GM21367 (cell line): Measurements from ENCODE around the gene STARD3NL.
"Not testable (repeated sequence)": the region's sequence is repeated elsewhere in the genome, so short reads cannot be mapped to it uniquely, and the experiment has no call there.

Experiments used
- ATAC-seq: cut with Tn5 transposase; IDR thresholded peaks from one replicate; pipeline ENCODE4 v1.9.1; 2021; ENCODE audit not compliant: unreplicated experiment

STARD3NL gene

GRCh38 chr7:38220452-38220851 lies 42.4 kb downstream of the STARD3NL start:
- ATAC-seq, result no peak

GRCh38 chr7:38222481-38223096 lies 44.5 kb downstream of the STARD3NL start:
- peak; percentile 48 for ATAC-seq

GRCh38 chr7:38223306-38223705 lies 45.3 kb downstream of the STARD3NL start:
- no peak for ATAC-seq

- ATAC-seq, result no peak
These were observed 46.3 kb downstream of the STARD3NL start for GRCh38 chr7:38224392-38224791.

GRCh38 chr7:38229386-38229785 lies 51.3 kb downstream of the STARD3NL start:
- no peak for ATAC-seq

GRCh38 chr7:38229884-38230642 lies 52.0 kb downstream of the STARD3NL start:
- ATAC-seq, result no peak

- ATAC-seq, result peak; percentile 87
These were observed 54.7 kb downstream of the STARD3NL start for GRCh38 chr7:38232502-38233366.

GRCh38 chr7:38234759-38235158 lies 56.7 kb downstream of the STARD3NL start:
- not testable (repeated sequence) for ATAC-seq

GRCh38 chr7:38235606-38236005 lies 57.6 kb downstream of the STARD3NL start:
- no peak for ATAC-seq

GRCh38 chr7:38239129-38239528 lies 61.1 kb downstream of the STARD3NL start:
- not testable (repeated sequence) for ATAC-seq

- ATAC-seq, result no peak
These were observed 63.0 kb downstream of the STARD3NL start for GRCh38 chr7:38241071-38241470.

- no peak for ATAC-seq
These were observed 64.8 kb downstream of the STARD3NL start for GRCh38 chr7:38242814-38243213.

GRCh38 chr7:38243345-38243744 lies 65.3 kb downstream of the STARD3NL start:
- not testable (repeated sequence) for ATAC-seq

- no peak for ATAC-seq
These were observed 66.5 kb downstream of the STARD3NL start for GRCh38 chr7:38244516-38244915.

GRCh38 chr7:38245409-38245977 lies 67.4 kb downstream of the STARD3NL start:
- ATAC-seq, result no peak

- ATAC-seq, result no peak
These were observed 70.1 kb downstream of the STARD3NL start for GRCh38 chr7:38248069-38248567.

- peak; percentile 95 for ATAC-seq
These were observed 71.8 kb downstream of the STARD3NL start for GRCh38 chr7:38249849-38250248.

- ATAC-seq, result no peak
These were observed 79.3 kb downstream of the STARD3NL start for GRCh38 chr7:38257350-38257677.

GRCh38 chr7:38259157-38259556 lies 81.1 kb downstream of the STARD3NL start:
- not testable (repeated sequence) for ATAC-seq

GRCh38 chr7:38261601-38262000 lies 83.6 kb downstream of the STARD3NL start:
- ATAC-seq, result not testable (repeated sequence)

- not testable (repeated sequence) for ATAC-seq
These were observed 84.0 kb downstream of the STARD3NL start for GRCh38 chr7:38262026-38262425.
